CD14-positive monocyte (primary cell): ENCODE results near the gene VIM. TPM values are rescaled to one million over a fixed set of nuclear protein-coding genes. Genes with fewer than 3 reads are reported as not detected.

Experiments used
- DNase-seq, 3 donors: peaks; one replicate each; pipeline ENCODE4 v3.0.0-alpha.2; 2011 to 2022
- H2AFZ ChIP-seq: 2 replicates; pipeline ENCODE4 v1.6.0; 2012; ENCODE audit warnings: mild to moderate bottlenecking, low read depth, low read length, inconsistent platforms; ENCODE audit not compliant: insufficient read depth, poor library complexity, severe bottlenecking
- H3K27ac ChIP-seq, 2 donors: 1 replicate in 1 of 2; 2 replicates in 1 of 2; pipeline ENCODE4 v1.5.1; 2012 to 2013; ENCODE audit warnings: low read length in 2 of 2, control low read depth in 1 of 2, inconsistent platforms in 1 of 2, low read depth in 1 of 2, mild to moderate bottlenecking in 1 of 2
- H3K27me3 ChIP-seq, 2 donors: one replicate each; pipeline versions ENCODE4 v1.6.0 to v1.6.1; 2011 to 2013; ENCODE audit warnings: low read length in 2 of 2; ENCODE audit not compliant: control insufficient read depth in 2 of 2, insufficient read depth in 2 of 2
- H3K36me3 ChIP-seq, 2 donors: replicated peaks in 1 of 2; 1 replicate in 1 of 2; 2 replicates in 1 of 2; pipeline versions ENCODE4 v1.5.1 to v1.6.1; 2012 to 2013; ENCODE audit warnings: low read length in 2 of 2, control low read depth in 1 of 2, inconsistent platforms in 1 of 2, mild to moderate bottlenecking in 1 of 2; ENCODE audit not compliant: insufficient read depth in 2 of 2, control insufficient read depth in 1 of 2
- H3K4me1 ChIP-seq, 2 donors: 1 replicate in 1 of 2; 2 replicates in 1 of 2; pipeline versions ENCODE4 v1.5.1 to v1.6.1; 2012 to 2013; ENCODE audit warnings: low read length in 2 of 2, control low read depth in 1 of 2, inconsistent platforms in 1 of 2, mild to moderate bottlenecking in 1 of 2, moderate library complexity in 1 of 2; ENCODE audit not compliant: insufficient read depth in 2 of 2, control insufficient read depth in 1 of 2
- H3K4me2 ChIP-seq: replicated peaks from 2 replicates; pipeline ENCODE3; 2012; ENCODE audit warnings: low read length, moderate library complexity, mild to moderate bottlenecking; ENCODE audit not compliant: poor library complexity, severe bottlenecking; ENCODE audit errors: extremely low read depth
- H3K4me3 ChIP-seq, 3 experiments: fragments of 200-600 bp in 1 of 3; sonication (generic) in 1 of 3; replicated peaks in 1 of 3; 1 replicate in 2 of 3; 2 replicates in 1 of 3; pipeline ENCODE4 v1.5.1; 2011 to 2013; ENCODE audit warnings: low read length in 3 of 3, mild to moderate bottlenecking in 3 of 3, control low read depth in 2 of 3, low read depth in 2 of 3, inconsistent platforms in 1 of 3, moderate library complexity in 1 of 3
- H3K79me2 ChIP-seq: 2 replicates; pipeline ENCODE4 v1.6.0; 2012; ENCODE audit warnings: mild to moderate bottlenecking, control low read depth, inconsistent platforms, low read length, moderate library complexity; ENCODE audit not compliant: insufficient read depth
- H3K9ac ChIP-seq: 2 replicates; pipeline ENCODE4 v1.6.0; 2017; ENCODE audit warnings: low read length, mild to moderate bottlenecking; ENCODE audit not compliant: insufficient read depth, poor library complexity, severe bottlenecking
- H3K9me3 ChIP-seq, 2 donors: replicated peaks in 1 of 2; 1 replicate in 1 of 2; 2 replicates in 1 of 2; pipeline versions ENCODE4 v1.5.1 to v1.6.1; 2012 to 2013; ENCODE audit warnings: low read length in 2 of 2, control low read depth in 1 of 2; ENCODE audit not compliant: control insufficient read depth in 1 of 2, insufficient read depth in 1 of 2
- H4K20me1 ChIP-seq: 2 replicates; pipeline ENCODE4 v1.6.0; 2012; ENCODE audit warnings: mild to moderate bottlenecking, low read length, control low read depth, moderate library complexity; ENCODE audit not compliant: insufficient read depth
- H3K27ac Mint-ChIP-seq, 7 donors: one replicate each; pipeline ENCODE4 v1.8.0; 2020; ENCODE audit warnings: mild to moderate bottlenecking in 7 of 7, mixed read lengths in 7 of 7, moderate library complexity in 6 of 7, inconsistent platforms in 2 of 7
- H3K27me3 Mint-ChIP-seq, 3 donors: one replicate each; pipeline ENCODE4 v1.8.0; 2021 to 2022; ENCODE audit warnings: low read depth in 3 of 3, mild to moderate bottlenecking in 3 of 3, mixed read lengths in 3 of 3, moderate library complexity in 3 of 3, inconsistent platforms in 1 of 3
- H3K36me3 Mint-ChIP-seq, 2 donors: one replicate each; pipeline ENCODE4 v1.8.0; 2020; ENCODE audit warnings: mixed read lengths in 2 of 2, inconsistent platforms in 1 of 2, mild to moderate bottlenecking in 1 of 2
- H3K4me1 Mint-ChIP-seq: one replicate; pipeline ENCODE4 v1.8.0; 2020; ENCODE audit warnings: mild to moderate bottlenecking, mixed read lengths
- H3K4me3 Mint-ChIP-seq, 2 donors: one replicate each; pipeline ENCODE4 v1.8.0; 2020; ENCODE audit warnings: mild to moderate bottlenecking in 2 of 2, mixed read lengths in 2 of 2, moderate library complexity in 1 of 2
- H3K9me3 Mint-ChIP-seq, 7 donors: one replicate each; pipeline ENCODE4 v1.8.0; 2020 to 2022; ENCODE audit warnings: mixed read lengths in 7 of 7, mild to moderate bottlenecking in 6 of 7, moderate library complexity in 6 of 7, inconsistent platforms in 2 of 7
- WGBS: methylation state at CpG from one replicate; pipeline ENCODE4 v1.1.5; 2013; ENCODE audit warnings: missing lambda C conversion rate; ENCODE audit not compliant: insufficient coverage; 5-methylcytosine and 5-hydroxymethylcytosine counted together
- intact Hi-C, 2 donors: fragments of 100-400 bp; cut with micrococcal nuclease; formaldehyde crosslinking; loops; one replicate each; pipeline versions ENCODE4 v1.15.0 to v1.15.1; 2023
- polyA plus RNA-seq, 3 donors: library from polyadenylated mRNA; depleted of rRNA in 1 of 3; unstranded in 2 of 3; stranded (reverse) in 1 of 3; fragments of 300-500 nt in 2 of 3; fragments of >200 nt in 1 of 3; fragmentation: Illumina TruSeq in 2 of 3; gene quantifications; 1 replicate in 2 of 3; 2 replicates in 1 of 3; pipeline ENCODE4 v1.2.3, GENCODE V29; 2012 to 2021
- TF ChIP-seq, protein P1 (sequence below): fragments of 200-600 bp; IDR thresholded peaks from one replicate; pipeline ENCODE4 v1.8.0; 2022; ENCODE audit warnings: antibody characterized with exemption, mild to moderate bottlenecking

Gene VIM
- polyA plus RNA-seq, 3 donors: 697 to 4,055 (median 932) TPM

DNA sequence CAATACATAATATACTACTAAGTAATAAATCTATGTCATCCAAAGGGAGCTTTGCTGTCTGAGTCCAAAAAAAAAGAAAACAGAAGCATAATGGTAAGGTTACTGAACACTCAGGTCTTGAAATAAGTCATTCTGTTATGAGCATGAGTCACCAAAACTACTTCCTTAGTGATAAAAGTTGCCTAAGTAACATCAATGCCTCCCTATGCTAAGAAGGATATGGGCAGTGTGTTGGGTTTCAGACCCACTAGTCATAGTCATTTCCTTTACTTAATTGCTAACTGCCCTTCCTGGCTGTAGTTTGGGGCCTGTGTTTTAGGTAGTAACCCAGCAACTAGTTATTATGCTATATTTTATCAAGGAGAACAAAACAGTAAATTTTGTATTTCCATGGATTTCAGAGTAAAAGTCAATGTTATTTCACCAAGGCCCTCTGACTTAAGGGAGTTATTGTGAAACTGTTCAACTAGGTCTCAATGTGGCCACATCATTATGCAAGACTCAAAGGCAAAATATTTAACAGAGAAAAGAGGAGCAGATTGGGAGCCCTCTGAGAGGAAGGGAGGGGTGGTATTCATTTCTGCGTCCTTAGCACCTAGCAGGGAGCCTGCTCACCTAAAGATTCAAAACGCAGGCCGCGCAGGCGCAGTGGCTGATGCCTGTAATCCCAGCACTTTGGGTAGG, 11.7 kb upstream of the VIM start:
- peak overlapping the region; percentile 98 to 100 (median 99) for H3K27ac Mint-ChIP-seq
- peaks cover 6 to 12% of the 10 kb centered on the region in 2 donors for H3K36me3 Mint-ChIP-seq
- WGBS: no CpG with 5 or more reads among the region's 5 CpGs
- H3K9me3 Mint-ChIP-seq: peaks cover 0 to 3% (median 0%) of the 10 kb centered on the region in 7 donors
- H3K4me1 Mint-ChIP-seq: peaks cover 68% of the 10 kb centered on the region
- TF ChIP-seq, protein P1, sequence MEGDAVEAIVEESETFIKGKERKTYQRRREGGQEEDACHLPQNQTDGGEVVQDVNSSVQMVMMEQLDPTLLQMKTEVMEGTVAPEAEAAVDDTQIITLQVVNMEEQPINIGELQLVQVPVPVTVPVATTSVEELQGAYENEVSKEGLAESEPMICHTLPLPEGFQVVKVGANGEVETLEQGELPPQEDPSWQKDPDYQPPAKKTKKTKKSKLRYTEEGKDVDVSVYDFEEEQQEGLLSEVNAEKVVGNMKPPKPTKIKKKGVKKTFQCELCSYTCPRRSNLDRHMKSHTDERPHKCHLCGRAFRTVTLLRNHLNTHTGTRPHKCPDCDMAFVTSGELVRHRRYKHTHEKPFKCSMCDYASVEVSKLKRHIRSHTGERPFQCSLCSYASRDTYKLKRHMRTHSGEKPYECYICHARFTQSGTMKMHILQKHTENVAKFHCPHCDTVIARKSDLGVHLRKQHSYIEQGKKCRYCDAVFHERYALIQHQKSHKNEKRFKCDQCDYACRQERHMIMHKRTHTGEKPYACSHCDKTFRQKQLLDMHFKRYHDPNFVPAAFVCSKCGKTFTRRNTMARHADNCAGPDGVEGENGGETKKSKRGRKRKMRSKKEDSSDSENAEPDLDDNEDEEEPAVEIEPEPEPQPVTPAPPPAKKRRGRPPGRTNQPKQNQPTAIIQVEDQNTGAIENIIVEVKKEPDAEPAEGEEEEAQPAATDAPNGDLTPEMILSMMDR: no peak
- H3K79me2 ChIP-seq: peaks cover 56% of the 10 kb centered on the region
- no peaks in the 10 kb centered on the region for H4K20me1 ChIP-seq
- H3K27me3 ChIP-seq: no peaks in the 10 kb centered on the region
- peak overlapping the region; percentile 37 to 71 for H3K4me3 Mint-ChIP-seq
- intact Hi-C loops: loop anchor here in 1 of 2 donors (1.0 to 2.0 kb wide), 2 partner anchors 12 to 14 kb away; partner anchors contain the start of gene VIM
- peaks cover 63 to 66% of the 10 kb centered on the region in 2 donors for H3K4me1 ChIP-seq
- H3K9ac ChIP-seq: peak overlapping the region; percentile 93
- peak; percentile 96 to 100 (median 99) for DNase-seq
- H3K27me3 Mint-ChIP-seq: no peaks in the 10 kb centered on the region
- H2AFZ ChIP-seq: no peak overlapping the region
- no peaks in the 10 kb centered on the region for H3K9me3 ChIP-seq
- peak overlapping the region in 1 of 3 experiments; percentile 23 for H3K4me3 ChIP-seq
- H3K36me3 ChIP-seq: no peaks in the 10 kb centered on the region
- H3K27ac ChIP-seq: peak overlapping the region; percentile 100
- peak overlapping the region; percentile 45 for H3K4me2 ChIP-seq

DNA sequence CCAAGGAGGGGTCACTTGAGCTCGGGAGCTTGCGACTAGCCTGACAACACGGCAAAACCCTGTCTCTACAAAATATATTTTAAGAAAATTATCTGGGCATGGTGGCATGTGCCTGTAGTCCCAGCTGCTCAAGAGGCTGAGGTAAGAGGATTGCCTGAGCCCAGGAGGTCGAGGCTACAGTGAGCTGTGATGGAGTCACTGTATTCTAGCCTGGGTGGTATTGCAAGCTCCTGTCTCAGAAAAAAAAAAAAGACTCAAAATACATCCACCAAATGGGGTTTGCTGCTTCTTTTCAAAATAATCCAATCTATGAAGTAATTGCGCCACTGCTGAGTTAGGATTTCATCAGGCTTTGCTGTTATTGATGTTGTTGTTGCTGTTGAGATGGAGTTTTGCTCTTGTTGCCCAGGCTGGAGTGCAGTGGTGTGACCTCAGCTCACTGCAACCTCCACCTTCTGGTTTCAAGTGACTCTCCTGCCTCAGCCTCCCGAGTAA, 11.1 kb upstream of the VIM start:
- Mint-ChIP-seq H3K4me3 (peak overlapping the region; percentile 37 to 59), H3K36me3 (peaks cover 6 to 9% of the 10 kb centered on the region in 2 donors), H3K9me3 (peaks cover 0 to 3% (median 0%) of the 10 kb centered on the region in 7 donors), H3K27me3 (no peaks in the 10 kb centered on the region), H3K4me1 (peaks cover 64% of the 10 kb centered on the region), H3K27ac (peak overlapping the region; percentile 98 to 100 (median 99))
- intact Hi-C loops: loop anchor here in 1 of 2 donors (1.0 to 2.0 kb wide), 2 partner anchors 11 to 14 kb away; partner anchors contain the start of gene VIM
- 60% methylated on average over 1 of the region's 6 CpGs for WGBS
- H3K9ac ChIP-seq: peak overlapping the region; percentile 93
- DNase-seq: peak; percentile 69 to 89 (median 74)
- no peaks in the 10 kb centered on the region for H3K27me3 ChIP-seq
- H3K79me2 ChIP-seq: peaks cover 60% of the 10 kb centered on the region
- peak overlapping the region in 1 of 3 experiments; percentile 23 for H3K4me3 ChIP-seq
- no peak overlapping the region for H2AFZ ChIP-seq
- peak overlapping the region; percentile 100 for H3K27ac ChIP-seq
- H3K9me3 ChIP-seq: no peaks in the 10 kb centered on the region
- H3K4me1 ChIP-seq: peaks cover 61 to 66% of the 10 kb centered on the region in 2 donors
- H4K20me1 ChIP-seq: no peaks in the 10 kb centered on the region
- H3K4me2 ChIP-seq: peak overlapping the region; percentile 45
- H3K36me3 ChIP-seq: no peaks in the 10 kb centered on the region
- TF ChIP-seq, protein P1: no peak
